Peyer's patch (tissue), 4 donors: ENCODE measurements around the gene VAMP2.
A peak's percentile ranks its signal among the peaks of the same experiment; 100 is the strongest.

ENCODE experiments used
- POLR2A ChIP-seq, 2 donors: fragments of 450-650 bp; IDR thresholded peaks; one replicate each; pipeline ENCODE4 v1.5.1; 2017; ENCODE audit warnings: antibody characterized with exemption in 2 of 2, mild to moderate bottlenecking in 2 of 2, moderate library complexity in 2 of 2
- TF ChIP-seq, protein P1 (sequence below), 6 experiments: fragments of 450-650 bp in 4 of 6; fragments of 200-600 bp in 2 of 6; sonication (generic) in 1 of 6; IDR thresholded peaks; one replicate each; pipeline ENCODE4 v1.5.1; 2017 to 2019; ENCODE audit warnings: antibody characterized with exemption in 6 of 6, mild to moderate bottlenecking in 3 of 6, moderate library complexity in 1 of 6

DNA sequence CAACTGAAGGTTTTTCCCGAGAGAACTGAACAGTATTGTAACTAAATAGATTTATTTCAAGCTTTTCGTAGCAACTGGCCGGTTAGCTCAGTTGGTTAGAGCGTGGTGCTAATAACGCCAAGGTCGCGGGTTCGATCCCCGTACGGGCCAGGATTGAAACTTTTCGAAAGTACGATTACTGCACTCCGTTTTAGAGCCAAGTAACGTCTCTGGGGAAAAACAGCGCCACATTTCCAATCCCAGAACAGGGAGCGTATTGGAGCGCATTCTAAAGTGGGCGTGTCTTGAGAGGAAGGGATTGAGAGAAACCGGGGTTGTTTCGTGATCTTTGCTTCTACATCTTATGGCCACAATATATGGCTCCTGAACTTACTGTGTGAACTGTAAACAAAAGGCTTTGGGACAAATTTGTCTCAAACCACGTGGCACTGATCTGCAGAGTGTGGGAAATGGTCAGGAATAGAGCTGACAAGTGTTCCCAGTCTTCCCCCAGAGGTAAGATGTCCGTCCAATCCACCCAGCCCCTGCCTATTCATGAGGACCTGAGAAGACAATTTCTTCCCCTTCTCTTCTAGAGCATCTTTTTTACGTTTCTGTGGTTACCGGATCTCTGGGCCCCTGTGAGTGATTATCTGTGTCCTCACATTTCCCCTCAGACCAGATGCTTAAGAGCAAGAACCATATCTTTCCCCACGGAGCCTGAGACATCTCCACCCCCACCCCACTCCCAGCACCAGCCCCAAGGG, 24.9 kb upstream of the VAMP2 start:
- peak; percentile 19 to 53 for TF ChIP-seq POLR2A (IDR thresholded peaks at IDR 0.05)
- TF ChIP-seq, protein P1, sequence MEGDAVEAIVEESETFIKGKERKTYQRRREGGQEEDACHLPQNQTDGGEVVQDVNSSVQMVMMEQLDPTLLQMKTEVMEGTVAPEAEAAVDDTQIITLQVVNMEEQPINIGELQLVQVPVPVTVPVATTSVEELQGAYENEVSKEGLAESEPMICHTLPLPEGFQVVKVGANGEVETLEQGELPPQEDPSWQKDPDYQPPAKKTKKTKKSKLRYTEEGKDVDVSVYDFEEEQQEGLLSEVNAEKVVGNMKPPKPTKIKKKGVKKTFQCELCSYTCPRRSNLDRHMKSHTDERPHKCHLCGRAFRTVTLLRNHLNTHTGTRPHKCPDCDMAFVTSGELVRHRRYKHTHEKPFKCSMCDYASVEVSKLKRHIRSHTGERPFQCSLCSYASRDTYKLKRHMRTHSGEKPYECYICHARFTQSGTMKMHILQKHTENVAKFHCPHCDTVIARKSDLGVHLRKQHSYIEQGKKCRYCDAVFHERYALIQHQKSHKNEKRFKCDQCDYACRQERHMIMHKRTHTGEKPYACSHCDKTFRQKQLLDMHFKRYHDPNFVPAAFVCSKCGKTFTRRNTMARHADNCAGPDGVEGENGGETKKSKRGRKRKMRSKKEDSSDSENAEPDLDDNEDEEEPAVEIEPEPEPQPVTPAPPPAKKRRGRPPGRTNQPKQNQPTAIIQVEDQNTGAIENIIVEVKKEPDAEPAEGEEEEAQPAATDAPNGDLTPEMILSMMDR (IDR thresholded peaks at IDR 0.05) = no peak
